Kidney epithelial cell (primary cell): ENCODE results near the gene KRTAP1-1. TPM values are rescaled to one million over a fixed set of nuclear protein-coding genes. Genes with fewer than 3 reads are reported as not detected.
"Not testable (repeated sequence)": the region's sequence is repeated elsewhere in the genome, so short reads cannot be mapped to it uniquely, and the experiment has no call there.

Experiments used
- DNase-seq: peaks from one replicate; pipeline ENCODE4 v3.0.0-alpha.2; 2010; ENCODE audit warnings: low read depth
- H3K27me3 ChIP-seq: 2 replicates; pipeline ENCODE4 v1.6.0; 2011; ENCODE audit warnings: low read length; ENCODE audit not compliant: control insufficient read depth, insufficient read depth
- H3K36me3 ChIP-seq: 2 replicates; pipeline ENCODE4 v1.5.1; 2011; ENCODE audit warnings: low read length; ENCODE audit not compliant: control insufficient read depth, insufficient read depth
- H3K4me3 ChIP-seq: 2 replicates; pipeline ENCODE4 v1.5.1; 2011; ENCODE audit warnings: low read depth, mild to moderate bottlenecking, control low read depth, low read length
- total RNA-seq: library from RNA; depleted of rRNA; stranded (reverse); fragments of >200 nt; gene quantifications from 2 replicates; pipeline ENCODE4 v1.2.3, GENCODE V29; 2015
- TF ChIP-seq, protein P1 (sequence below): IDR thresholded peaks from 2 replicates; pipeline ENCODE4 v1.5.1; 2011; ENCODE audit warnings: mild to moderate bottlenecking, moderate library complexity, low read length, control low read depth, inconsistent platforms; ENCODE audit not compliant: insufficient read depth, poor library complexity, severe bottlenecking

Gene KRTAP1-1
- total RNA-seq, 1 donor from 2014 or later = not detected

GRCh38 chr17:41004397-41004796 lies 36.9 kb downstream of the KRTAP1-1 start:
- no peaks in the 10 kb centered on the region for H3K36me3 ChIP-seq
- no peaks in the 10 kb centered on the region for H3K27me3 ChIP-seq
- H3K4me3 ChIP-seq = no peak overlapping the region
- TF ChIP-seq, protein P1, sequence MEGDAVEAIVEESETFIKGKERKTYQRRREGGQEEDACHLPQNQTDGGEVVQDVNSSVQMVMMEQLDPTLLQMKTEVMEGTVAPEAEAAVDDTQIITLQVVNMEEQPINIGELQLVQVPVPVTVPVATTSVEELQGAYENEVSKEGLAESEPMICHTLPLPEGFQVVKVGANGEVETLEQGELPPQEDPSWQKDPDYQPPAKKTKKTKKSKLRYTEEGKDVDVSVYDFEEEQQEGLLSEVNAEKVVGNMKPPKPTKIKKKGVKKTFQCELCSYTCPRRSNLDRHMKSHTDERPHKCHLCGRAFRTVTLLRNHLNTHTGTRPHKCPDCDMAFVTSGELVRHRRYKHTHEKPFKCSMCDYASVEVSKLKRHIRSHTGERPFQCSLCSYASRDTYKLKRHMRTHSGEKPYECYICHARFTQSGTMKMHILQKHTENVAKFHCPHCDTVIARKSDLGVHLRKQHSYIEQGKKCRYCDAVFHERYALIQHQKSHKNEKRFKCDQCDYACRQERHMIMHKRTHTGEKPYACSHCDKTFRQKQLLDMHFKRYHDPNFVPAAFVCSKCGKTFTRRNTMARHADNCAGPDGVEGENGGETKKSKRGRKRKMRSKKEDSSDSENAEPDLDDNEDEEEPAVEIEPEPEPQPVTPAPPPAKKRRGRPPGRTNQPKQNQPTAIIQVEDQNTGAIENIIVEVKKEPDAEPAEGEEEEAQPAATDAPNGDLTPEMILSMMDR = no peak
- no peak for DNase-seq

GRCh38 chr17:41003926-41004325 lies 37.3 kb downstream of the KRTAP1-1 start:
- TF ChIP-seq, protein P1 = no peak

DNA sequence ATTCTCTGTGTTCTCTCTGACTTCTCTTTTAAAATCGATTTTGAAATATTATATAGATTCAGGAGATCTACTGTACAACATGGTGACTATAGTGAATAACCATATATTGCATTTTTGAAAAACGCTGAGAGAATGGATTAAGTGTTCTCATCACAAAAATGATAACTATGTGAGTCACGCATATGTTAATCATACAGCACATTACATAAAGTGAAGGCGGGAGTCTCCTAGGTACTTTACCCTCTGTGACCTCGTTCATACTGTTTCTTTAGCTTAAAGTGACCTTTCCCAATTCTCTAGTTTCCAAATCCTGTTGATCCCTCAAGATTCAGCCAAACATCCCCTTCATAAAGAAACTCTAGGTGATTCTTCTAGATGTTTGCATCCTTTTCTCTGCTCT lies 38.4 kb downstream of the KRTAP1-1 start:
- no peak for DNase-seq
- TF ChIP-seq, protein P1 = no peak

More at GRCh38 chr17:41003926-41004325, 37.3 kb downstream of the KRTAP1-1 start:
- DNase-seq = no peak
- Histone ChIP-seq H3K27me3 (no peaks in the 10 kb centered on the region), H3K36me3 (no peaks in the 10 kb centered on the region), H3K4me3 (no peak overlapping the region)

DNA sequence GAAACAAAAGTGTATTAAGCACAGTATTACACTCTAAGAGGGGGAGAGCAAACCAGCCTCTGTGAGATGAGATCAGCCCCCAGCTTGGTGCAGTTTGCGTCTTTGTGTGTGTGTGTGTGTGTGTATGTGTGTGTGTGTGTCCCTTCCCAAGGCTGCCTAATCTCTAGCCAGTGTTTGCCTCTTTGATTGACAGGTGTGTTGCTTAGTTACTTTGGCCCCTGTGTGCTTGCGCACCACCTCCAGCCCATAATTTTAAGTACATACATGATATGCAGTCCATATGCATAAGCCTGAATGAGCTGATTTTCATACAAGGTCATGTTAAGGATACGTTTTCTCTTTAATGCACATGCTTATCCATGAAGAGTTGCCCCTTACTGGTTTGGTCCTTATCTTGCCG lies 39.5 kb downstream of the KRTAP1-1 start:
- TF ChIP-seq, protein P1 = no peak
- DNase-seq = no peak
- H3K36me3 ChIP-seq = no peaks in the 10 kb centered on the region
- no peak overlapping the region for H3K4me3 ChIP-seq
- H3K27me3 ChIP-seq = no peaks in the 10 kb centered on the region

More for the DNA sequence above, 38.4 kb downstream of the KRTAP1-1 start:
- Histone ChIP-seq H3K36me3 (no peaks in the 10 kb centered on the region), H3K27me3 (no peaks in the 10 kb centered on the region), H3K4me3 (no peak overlapping the region)

DNA sequence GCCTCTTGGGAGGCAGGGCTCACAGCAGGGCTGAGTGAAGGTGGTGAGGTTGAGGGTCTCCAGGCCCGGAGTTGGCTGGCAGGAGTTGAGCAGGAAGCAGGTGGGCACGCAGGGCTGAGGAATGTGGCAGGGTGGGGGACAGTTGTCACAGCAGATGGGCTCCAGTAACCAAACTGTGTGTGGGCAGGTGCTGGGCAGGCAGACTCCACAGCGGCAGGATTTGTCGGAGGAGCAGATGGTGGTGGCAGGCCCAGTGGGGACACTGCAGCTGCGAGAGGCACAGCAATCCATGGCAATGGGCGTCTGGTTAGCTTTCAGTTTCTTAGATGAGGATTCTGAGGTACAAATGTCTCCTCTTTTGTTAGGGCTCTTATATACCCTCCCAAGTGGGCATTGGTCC lies 41.7 kb downstream of the KRTAP1-1 start, which contains the start of gene KRTAP3-2:
Gene KRTAP3-2 (minus strand): TSS at position 344 of the 400 bp plus-strand sequence. CDS start 53 bp downstream, at position 291.
- H3K27me3 ChIP-seq, DNase-seq, H3K36me3 ChIP-seq, H3K4me3 ChIP-seq: not testable (repeated sequence)

- H3K4me3 ChIP-seq = no peak overlapping the region
- H3K36me3 ChIP-seq = no peaks in the 10 kb centered on the region
- TF ChIP-seq, protein P1 = no peak
- H3K27me3 ChIP-seq = no peaks in the 10 kb centered on the region
- no peak for DNase-seq
These were observed 43.9 kb downstream of the KRTAP1-1 start for GRCh38 chr17:40997361-40997760.
